ENCODE results near the gene MIGA2.
A peak's percentile ranks its signal among the peaks of the same experiment; 100 is the strongest.
"Not testable (repeated sequence)": the region's sequence is repeated elsewhere in the genome, so short reads cannot be mapped to it uniquely, and the experiment has no call there.

MIGA2 gene

GRCh38 chr9:129097671-129098306 is 61.4 kb downstream of the MIGA2 start:
- DNase-seq (ENCODE audit: low read depth in 2 of 3, low spot score in 1 of 3) = no peak

- no peak for DNase-seq (ENCODE audit: low read depth in 2 of 3, low spot score in 1 of 3)
These were observed 61.9 kb downstream of the MIGA2 start for GRCh38 chr9:129098328-129098727.

- DNase-seq (ENCODE audit: low read depth in 2 of 3, low spot score in 1 of 3) = no peak
These were observed 64.2 kb downstream of the MIGA2 start for GRCh38 chr9:129100383-129101169.

- DNase-seq (ENCODE audit: low read depth in 2 of 3, low spot score in 1 of 3) = no peak
These were observed 64.9 kb downstream of the MIGA2 start for GRCh38 chr9:129101279-129101678.

- DNase-seq (ENCODE audit: low read depth in 2 of 3, low spot score in 1 of 3) = no peak
These were observed 65.7 kb downstream of the MIGA2 start for GRCh38 chr9:129102095-129102525.

- DNase-seq (ENCODE audit: low read depth in 2 of 3, low spot score in 1 of 3) = no peak
These were observed 66.6 kb downstream of the MIGA2 start for GRCh38 chr9:129102791-129103594.

- no peak for DNase-seq (ENCODE audit: low read depth in 2 of 3, low spot score in 1 of 3)
These were observed 67.2 kb downstream of the MIGA2 start for GRCh38 chr9:129103595-129103965.

- no peak for DNase-seq (ENCODE audit: low read depth in 2 of 3, low spot score in 1 of 3)
These were observed 67.6 kb downstream of the MIGA2 start for GRCh38 chr9:129104051-129104450.

GRCh38 chr9:129105857-129106694 is 69.7 kb downstream of the MIGA2 start:
- no peak for DNase-seq (ENCODE audit: low read depth in 2 of 3, low spot score in 1 of 3)

- DNase-seq (ENCODE audit: low read depth in 2 of 3, low spot score in 1 of 3) = no peak
These were observed 71.2 kb downstream of the MIGA2 start for GRCh38 chr9:129107651-129108050.

GRCh38 chr9:129108083-129108804 is 71.8 kb downstream of the MIGA2 start:
- no peak for DNase-seq (ENCODE audit: low read depth in 2 of 3, low spot score in 1 of 3)

- DNase-seq (ENCODE audit: low read depth in 2 of 3, low spot score in 1 of 3) = no peak
These were observed 72.5 kb downstream of the MIGA2 start for GRCh38 chr9:129108805-129109536.

- peak in 1 of 3 donors; percentile 21 for DNase-seq (ENCODE audit: low read depth in 2 of 3, low spot score in 1 of 3)
These were observed 73.1 kb downstream of the MIGA2 start for GRCh38 chr9:129109537-129109903.

GRCh38 chr9:129109952-129110739 is 73.7 kb downstream of the MIGA2 start:
- DNase-seq (ENCODE audit: low read depth in 2 of 3, low spot score in 1 of 3) = no peak

GRCh38 chr9:129110740-129111527 is 74.5 kb downstream of the MIGA2 start, which contains the start of the genes CRAT and PTPA:
CRAT (minus strand) TSS chr9:129110793; CDS start chr9:129110509, 284 bp downstream.
PTPA (plus strand) TSS chr9:129111415; CDS start chr9:129111601, 186 bp downstream.
- peak; percentile 93 to 97 (median 93) for DNase-seq (ENCODE audit: low read depth in 2 of 3, low spot score in 1 of 3)

GRCh38 chr9:129111528-129112151 is 75.2 kb downstream of the MIGA2 start:
- DNase-seq (ENCODE audit: low read depth in 2 of 3, low spot score in 1 of 3) = peak; percentile 7 to 18 (median 14)

GRCh38 chr9:129112526-129112925 is 76.1 kb downstream of the MIGA2 start:
- DNase-seq (ENCODE audit: low read depth in 2 of 3, low spot score in 1 of 3) = not testable (repeated sequence)

All from stimulated activated CD4-positive, alpha-beta T cell treated with anti-CD3 and anti-CD28 coated beads, Interleukin-12 subunit alpha, Interleukin-12 subunit beta, amount 100 ng/mL, for 48 hours (primary cell).